CD4-positive, alpha-beta T cell treated with Interleukin-21 for 1 hour (primary cell): ENCODE measurements around the gene VWA1.
"Not testable (repeated sequence)": the region's sequence is repeated elsewhere in the genome, so short reads cannot be mapped to it uniquely, and the experiment has no call there.

Experiments used
- DNase-seq: peaks from one replicate; pipeline ENCODE4 v3.0.0-alpha.2; 2020

VWA1 gene

GRCh38 chr1:1437904-1438376, 2.5 kb downstream of the VWA1 start:
- DNase-seq, result no peak

DNA sequence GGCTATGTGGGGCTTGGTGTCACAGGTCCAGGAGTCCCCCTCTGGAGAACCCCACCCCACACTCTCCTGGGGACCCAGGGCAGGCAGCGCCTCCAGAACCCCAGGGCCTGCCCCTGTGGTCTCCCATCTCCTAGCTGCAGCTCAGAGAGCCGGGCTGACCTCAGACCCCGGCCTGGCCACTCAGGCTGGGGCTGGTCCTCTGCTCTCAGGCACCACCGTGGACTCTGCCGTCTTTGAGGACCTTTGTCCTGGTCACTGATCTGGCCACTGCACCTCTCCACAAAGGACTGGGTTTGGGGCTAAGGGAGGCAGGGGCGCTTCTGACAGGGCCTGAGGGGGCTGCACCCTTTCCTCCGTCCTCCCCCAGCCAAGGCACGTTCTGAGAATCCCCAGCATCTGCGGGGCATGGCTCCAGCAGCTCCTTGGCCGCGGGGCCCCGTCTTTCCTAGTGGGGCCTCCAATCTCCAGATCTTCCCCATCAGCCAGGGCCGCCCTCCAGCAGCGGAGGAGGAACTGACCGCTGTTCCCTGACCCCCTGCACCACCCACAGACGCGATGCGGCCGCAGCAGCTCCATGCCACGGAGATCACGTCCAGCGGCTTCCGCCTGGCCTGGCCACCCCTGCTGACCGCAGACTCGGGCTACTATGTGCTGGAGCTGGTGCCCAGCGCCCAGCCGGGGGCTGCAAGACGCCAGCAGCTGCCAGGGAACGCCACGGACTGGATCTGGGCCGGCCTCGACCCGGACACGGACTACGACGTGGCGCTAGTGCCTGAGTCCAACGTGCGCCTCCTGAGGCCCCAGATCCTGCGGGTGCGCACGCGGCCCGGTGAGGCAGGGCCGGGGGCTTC, 3.3 kb downstream of the VWA1 start:
- no peak for DNase-seq

DNA sequence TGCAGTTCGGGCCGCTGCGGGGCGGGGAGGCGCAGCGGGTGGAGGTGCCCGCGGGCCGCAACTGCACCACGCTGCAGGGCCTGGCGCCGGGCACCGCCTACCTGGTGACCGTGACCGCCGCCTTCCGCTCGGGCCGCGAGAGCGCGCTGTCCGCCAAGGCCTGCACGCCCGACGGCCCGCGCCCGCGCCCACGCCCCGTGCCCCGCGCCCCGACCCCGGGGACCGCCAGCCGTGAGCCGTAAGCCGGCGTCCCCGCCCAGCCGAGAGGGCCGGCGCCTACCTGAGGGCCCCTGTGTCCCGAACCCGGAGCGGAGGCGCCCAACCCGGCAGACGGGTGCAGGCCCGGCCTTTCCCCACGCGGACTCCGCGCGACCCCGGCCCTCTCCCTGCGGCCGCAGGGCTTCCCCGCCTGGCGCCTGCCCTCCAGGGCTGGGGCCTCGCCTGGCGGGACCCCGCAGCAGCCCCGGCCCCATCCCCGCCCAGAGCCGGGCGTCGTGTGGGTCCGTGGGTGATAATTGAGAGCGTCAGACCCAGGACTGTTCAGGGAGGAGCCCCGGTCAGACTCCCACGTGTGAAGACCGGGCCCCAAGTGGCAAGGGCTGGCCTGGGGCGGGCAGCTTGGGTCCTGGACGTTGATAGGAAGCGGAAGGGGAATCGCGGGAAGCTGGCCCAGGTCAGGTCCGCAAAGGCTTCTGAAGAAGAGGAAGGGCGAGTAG, 4.2 kb downstream of the VWA1 start:
- DNase-seq, result no peak

DNA sequence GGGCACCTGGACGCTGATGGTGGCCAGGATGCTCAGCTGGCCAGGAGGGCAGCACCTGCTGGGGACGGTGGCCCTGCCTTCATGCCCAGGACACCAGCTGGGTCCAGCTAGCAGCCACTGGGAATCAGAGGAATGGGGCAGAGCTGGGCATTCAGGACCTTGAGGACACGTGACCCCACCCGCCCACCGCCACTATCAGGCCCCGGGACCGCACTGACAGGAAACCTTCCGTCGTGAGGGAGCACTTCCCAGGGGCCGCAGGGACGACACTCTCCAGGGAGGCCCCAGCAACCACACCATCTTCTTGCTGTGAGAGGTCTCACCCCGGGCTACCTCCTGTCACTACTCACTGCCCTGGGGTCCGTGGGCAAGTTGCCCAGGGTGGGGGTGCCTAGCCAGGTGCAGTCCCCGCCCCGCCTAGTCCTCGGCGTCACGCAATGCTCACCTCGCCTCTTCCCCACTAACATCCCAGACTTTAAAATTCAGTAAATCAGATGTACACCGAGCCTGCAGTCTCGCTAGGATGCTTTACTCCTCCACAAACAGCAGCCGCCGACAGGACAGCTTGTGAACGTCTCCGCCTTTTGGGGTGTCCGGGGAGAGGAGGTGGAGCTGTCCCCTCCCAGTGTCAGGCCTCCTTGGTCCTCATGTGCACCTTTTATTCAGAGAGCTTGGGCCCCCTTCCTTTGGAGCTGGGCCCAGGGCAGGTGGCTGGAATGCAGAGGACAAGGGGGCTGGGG, 4.9 kb downstream of the VWA1 start:
- DNase-seq, result no peak

GRCh38 chr1:1441002-1441888, 5.8 kb downstream of the VWA1 start:
- peak; percentile 51 for DNase-seq

DNA sequence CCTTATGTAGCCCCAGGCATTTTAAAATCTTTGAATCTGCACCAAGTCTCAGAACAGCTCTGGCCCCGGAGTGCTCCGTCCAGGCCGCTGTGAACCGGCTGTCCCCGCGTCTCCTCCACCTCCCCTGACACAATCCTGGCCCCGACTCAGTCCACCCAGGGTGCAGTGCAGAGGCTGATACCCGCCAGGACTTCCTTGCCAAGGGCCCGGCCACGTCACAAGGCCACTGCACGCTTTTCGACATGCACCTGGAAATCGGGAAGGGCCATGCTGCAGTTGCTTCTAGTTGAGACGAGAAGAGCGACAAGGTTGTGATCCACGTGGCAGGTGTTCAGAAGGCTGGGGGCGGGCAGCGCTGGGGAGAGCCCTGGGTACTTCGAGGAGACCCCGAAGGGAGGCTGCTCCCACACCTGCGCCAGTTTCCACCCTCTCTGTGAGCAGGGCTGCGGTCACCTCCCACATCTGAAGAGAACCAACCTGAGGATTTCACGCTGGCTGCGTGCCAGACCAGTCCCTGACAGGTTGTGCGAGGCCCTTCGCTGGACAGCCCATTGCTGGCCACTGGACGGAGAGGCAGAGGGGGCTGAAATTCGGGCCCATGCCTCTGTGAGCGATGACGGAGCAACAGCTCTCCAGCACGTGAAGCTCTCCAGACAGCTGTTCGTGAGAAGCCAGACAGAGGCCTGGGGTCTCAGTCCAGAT, 6.7 kb downstream of the VWA1 start:
- no peak for DNase-seq

DNA sequence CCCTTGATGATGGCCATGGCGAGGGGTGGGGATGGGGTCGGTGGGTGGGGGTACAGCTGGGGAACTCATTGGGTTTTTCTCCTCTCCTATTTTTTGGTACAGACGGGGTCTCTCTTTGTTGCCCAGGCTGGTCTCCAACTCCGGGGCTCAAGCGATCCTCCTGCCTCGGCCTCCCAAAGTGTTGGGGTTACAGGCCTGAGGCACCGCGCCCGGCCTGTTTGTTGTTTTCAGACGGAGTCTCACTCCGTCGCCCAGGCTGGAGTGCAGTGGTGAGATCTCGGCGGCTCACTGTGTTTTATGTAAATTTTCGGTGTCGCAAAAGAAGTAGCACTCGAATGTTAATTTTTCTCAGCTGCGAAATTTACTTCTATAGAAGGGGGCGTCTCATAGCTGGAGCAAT, 11.1 kb downstream of the VWA1 start:
- not testable (repeated sequence) for DNase-seq

- DNase-seq, result no peak
Measured at GRCh38 chr1:1449099-1449739, 13.7 kb downstream of the VWA1 start, which contains the start of gene ATAD3C. Gene ATAD3C (plus strand): TSS chr1:1449689. CDS start chr1:1450684, 995 bp downstream.

DNA sequence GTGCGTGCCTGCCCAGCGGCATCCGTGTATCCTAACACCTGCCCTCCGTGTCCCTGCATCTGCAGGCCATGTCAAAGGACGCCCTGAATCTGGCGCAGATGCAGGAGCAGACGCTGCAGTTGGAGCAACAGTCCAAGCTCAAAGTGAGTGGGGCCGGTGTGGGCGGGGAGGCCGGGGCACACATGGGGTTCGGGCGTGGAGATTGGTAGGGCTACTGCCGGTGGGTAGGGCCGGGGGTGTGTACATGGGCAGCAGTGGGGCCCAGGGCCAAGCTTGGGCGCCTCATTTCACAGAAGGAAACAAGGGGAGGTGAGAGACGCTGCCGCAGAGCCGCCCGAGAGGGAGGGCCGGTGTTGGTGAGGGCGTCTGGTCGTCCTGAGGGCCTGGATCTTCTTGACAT, 15.1 kb downstream of the VWA1 start:
- not testable (repeated sequence) for DNase-seq

DNA sequence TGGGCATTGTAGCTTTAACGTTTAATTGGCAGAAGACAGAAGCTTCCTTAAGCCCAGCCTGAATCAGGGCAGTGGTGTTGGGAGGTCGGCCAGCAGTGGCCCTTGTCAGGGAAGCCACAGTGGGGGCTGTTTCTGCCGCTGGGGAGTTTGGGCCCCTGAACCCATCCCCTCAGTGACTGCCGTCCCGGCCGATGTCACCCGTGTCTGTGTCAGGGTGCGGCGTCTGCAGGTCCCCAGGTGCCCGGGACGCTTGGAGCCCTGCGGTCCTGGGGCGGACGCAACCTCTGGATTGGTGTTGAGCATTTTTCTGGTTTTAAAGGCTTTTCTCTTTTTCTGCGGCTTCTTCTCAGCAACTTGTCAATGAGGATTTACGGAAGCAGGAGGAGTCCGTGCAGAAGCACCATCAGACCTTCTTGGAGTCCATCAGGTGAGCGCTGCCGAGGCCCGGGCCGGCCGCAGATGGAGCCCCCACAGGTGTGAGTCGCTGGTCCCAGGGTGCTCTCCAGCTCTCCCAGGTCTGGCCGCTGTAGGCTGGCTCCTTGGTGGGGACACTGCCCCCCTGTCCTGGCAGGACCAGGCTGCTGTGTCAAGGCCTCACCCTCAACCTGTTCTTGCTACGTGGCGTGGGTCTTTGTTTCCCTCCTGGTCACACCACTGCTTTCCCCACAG, 16.3 kb downstream of the VWA1 start:
- no peak for DNase-seq

DNA sequence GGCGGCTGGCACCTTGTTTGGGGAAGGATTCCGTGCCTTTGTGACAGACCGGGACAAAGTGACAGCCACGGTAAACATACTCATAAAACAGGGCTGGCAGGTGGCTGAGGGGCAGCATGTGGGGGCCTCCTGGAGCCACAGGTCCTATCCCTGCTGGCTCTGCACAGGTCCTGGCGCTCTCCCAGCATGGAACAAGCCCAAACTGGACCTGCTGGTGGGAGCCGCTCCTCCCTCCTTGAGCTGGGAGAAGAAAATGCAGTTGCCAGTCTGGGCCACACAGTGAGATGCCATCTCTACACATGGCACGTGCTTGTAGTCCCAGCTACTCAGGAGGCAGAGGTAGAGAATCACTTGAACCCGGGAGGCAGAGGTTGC, 16.9 kb downstream of the VWA1 start:
- DNase-seq, result not testable (repeated sequence)

GRCh38 chr1:1452882-1453281, 17.4 kb downstream of the VWA1 start:
- no peak for DNase-seq

DNA sequence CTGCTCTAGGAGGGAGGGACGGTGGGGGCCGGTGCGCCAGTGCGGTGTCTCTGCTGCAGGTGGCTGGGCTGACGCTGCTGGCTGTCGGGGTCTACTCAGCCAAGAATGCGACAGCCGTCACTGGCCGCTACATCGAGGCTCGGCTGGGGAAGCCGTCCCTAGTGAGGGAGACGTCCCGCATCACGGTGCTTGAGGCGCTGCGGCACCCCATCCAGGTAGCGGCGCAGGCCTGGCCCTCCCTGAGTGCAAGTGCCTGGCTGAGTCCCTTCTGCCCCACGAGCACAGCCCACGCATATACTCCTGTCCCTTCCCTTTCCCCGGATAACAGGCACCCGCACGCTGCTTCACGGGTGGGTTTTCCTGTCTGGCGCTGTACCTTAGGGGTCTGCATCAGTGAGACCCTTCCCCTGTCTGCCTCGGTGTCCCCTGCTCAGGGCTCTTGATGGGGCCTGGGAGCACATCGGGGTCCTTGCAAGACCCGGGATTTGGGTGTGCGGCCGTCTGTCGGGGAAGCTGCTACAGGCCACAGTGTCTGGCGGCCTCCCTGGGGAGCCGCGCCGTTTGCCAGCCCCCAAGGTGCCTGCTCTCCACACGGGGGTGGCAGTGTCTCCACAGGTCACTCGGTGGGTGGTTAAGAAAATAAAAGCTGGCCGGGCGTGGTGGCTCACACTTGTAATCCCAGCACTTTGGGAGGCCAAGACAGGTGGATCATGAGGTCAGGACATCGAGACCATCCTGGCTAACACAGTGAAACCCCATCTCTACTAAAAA, 19.0 kb downstream of the VWA1 start:
- DNase-seq, result not testable (repeated sequence)

DNA sequence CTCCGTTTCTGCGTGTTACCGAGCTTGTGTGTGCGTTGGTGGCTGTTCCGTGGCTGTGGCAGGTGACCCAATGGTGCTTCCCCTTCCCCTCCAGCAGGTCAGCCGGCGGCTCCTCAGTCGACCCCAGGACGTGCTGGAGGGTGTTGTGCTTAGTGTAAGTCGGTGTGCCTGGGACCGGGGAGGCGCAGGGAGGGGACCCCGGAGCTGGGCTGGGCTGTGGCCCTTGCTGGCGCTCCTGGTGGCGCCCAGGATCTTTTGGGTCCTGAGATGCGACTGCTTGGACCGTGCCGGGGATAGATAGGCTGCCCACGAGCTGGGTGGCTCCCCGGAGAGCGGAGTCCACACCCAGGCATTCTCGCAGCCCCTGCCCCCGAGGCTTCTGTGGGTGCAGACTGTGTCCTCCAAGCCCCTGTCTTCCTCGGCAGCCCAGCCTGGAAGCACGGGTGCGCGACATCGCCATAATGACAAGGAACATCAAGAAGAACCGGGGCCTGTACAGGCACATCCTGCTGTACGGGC, 19.9 kb downstream of the VWA1 start:
- DNase-seq, result no peak

- DNase-seq, result not testable (repeated sequence)
Measured at GRCh38 chr1:1455934-1456333, 20.4 kb downstream of the VWA1 start.

GRCh38 chr1:1456683-1457255, 21.3 kb downstream of the VWA1 start:
- DNase-seq, result not testable (repeated sequence)

DNA sequence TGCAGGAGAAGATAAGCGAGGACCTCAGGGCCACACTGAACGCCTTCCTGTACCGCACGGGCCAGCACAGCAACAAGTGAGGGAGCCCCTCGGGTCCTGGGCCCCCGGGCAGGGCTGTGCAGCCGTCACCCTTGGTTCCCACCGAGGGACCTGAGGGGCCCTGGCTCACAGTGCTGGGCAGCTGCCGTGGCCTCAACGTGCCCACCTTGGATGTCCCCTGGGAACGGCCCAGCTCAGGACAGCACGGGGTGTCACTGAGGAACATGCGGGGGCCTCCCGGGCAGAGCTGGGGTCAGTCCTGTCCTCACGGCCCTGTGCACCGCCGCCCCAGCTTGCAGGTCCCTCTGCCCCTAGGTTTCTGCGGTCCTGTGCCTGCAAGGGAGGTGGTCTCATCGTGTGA, 23.7 kb downstream of the VWA1 start:
- not testable (repeated sequence) for DNase-seq

DNA sequence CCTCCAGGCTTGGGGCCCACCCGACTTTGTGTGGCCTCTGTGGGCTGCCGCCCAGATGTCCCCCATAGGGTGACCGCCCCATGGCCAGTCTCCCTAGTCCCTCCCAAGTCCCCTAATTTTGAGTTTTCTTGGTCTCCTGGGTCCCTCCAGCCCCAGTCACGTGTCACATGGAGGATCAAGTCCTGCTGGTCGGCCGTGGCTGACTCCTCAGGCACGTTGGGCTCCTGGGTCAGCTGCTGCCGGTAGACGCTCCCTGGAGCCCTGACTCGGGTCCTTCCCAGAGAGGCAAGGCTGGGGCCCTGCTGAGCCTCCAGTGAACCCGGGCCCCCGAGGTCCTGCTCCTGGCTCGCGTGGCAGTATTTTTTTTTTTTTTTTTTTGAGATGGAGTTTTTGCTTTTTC, 24.2 kb downstream of the VWA1 start:
- DNase-seq, result not testable (repeated sequence)

- no peak for DNase-seq
Measured at GRCh38 chr1:1460540-1461130, 25.1 kb downstream of the VWA1 start.
